Testis (tissue), 2 donors: ENCODE measurements around the gene ACER3.

Source experiments
- POLR2A ChIP-seq: fragments of 450-650 bp; IDR thresholded peaks from one replicate; pipeline ENCODE4 v1.6.1; 2017; ENCODE audit warnings: antibody characterized with exemption, mild to moderate bottlenecking, moderate library complexity
- TF ChIP-seq, protein P1 (sequence below), 3 experiments: fragments of 450-650 bp in 2 of 3; fragments of 200-600 bp in 1 of 3; sonication (generic) in 1 of 3; IDR thresholded peaks; one replicate each; pipeline ENCODE4 v1.5.1; 2016 to 2019; ENCODE audit warnings: antibody characterized with exemption in 3 of 3, mild to moderate bottlenecking in 2 of 3, moderate library complexity in 1 of 3

GRCh38 chr11:76946223-76946622, 85.5 kb downstream of the ACER3 start:
- TF ChIP-seq, protein P1, sequence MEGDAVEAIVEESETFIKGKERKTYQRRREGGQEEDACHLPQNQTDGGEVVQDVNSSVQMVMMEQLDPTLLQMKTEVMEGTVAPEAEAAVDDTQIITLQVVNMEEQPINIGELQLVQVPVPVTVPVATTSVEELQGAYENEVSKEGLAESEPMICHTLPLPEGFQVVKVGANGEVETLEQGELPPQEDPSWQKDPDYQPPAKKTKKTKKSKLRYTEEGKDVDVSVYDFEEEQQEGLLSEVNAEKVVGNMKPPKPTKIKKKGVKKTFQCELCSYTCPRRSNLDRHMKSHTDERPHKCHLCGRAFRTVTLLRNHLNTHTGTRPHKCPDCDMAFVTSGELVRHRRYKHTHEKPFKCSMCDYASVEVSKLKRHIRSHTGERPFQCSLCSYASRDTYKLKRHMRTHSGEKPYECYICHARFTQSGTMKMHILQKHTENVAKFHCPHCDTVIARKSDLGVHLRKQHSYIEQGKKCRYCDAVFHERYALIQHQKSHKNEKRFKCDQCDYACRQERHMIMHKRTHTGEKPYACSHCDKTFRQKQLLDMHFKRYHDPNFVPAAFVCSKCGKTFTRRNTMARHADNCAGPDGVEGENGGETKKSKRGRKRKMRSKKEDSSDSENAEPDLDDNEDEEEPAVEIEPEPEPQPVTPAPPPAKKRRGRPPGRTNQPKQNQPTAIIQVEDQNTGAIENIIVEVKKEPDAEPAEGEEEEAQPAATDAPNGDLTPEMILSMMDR (IDR thresholded peaks at IDR 0.05), result no peak
- TF ChIP-seq POLR2A, result no peak
